GM19193 (cell line): ENCODE data around the gene OLFM1.

Experiments
- POLR2A ChIP-seq: IDR thresholded peaks from 4 replicates; pipeline ENCODE4 v1.6.1; 2011; ENCODE audit not compliant: insufficient read depth, insufficient read length; ENCODE audit errors: extremely low read depth

The OLFM1 gene

DNA sequence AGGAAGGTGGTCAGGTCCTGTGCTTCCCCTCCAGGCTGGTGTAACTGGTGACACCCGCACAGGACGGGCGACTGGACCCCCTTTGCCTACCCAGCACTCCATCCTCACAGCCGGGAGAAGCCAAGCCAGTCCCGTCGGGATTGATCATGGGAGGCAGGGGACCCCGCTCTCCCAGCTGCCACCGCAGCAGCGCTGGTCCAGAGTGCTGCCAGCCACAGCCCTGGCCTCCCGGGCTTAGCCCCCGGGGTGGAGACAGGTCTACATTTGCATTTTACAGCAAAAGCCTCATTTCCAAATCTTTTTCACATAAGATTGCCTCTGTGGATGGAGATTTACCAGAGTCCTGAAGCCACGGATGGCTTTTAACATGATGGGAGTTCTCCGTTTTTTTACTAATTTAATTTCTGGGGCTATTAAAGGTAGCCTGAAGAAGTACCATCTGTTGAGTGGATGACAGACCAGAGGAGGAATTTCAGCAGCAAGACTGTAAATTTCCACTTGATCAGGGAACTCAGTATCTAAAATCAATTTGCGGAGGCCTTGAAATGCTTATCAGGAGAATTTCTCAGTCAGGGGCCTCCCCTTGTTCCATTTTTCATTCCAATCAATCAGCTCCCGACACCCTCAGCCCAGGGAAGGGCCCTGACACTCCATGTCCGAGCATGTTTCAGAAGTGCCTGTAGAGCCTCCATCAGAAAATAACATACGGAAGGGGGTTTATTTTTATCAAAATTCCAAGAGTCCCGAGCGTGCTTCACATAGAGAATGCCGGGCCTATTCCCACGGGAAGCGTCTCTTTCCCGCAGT, 80.6 kb downstream of the OLFM1 start:
- no peak for TF ChIP-seq POLR2A

DNA sequence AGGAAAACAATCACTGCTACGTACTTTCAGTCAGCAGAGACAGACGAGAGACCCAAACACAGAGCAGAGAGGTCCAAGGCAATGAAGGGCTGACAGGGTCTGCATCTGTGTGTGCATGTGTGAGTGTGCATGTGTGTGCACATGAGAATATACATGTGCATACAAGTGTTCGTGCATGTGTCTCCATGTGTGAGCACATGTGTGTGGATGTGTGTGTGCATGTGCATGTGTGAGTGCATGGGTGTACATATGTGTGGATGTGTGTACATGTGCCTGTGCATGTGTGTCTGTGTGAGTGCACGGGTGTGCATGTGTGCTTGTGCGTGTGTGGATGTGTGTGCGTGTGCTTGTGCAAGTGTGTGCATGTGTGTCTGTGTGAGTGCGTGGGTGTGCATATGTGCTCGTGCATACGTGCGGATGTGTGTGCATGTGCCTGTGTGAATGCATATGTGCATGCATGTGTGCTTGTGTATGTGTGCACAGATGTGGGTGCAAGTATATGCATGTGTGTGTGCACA, 82.3 kb downstream of the OLFM1 start:
- no peak for TF ChIP-seq POLR2A

DNA sequence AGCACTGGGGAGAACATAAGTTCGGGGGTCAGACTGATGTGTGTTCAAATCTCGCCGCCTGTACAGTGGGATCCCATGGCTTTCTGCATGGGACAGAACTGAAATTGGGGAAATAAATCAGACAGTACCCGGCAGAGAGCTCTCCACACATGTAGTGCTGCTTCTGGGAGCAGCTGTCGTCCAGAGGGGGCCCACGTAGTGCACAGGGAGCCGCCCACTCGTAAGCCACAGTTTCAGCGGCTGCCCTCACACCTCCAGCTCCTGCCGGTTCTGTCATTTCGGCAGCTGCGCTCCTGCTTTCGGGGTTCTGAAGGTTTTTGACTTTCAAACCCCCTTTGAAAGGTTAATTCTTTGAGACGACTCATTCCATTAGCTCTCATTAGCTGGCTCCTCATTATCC, 83.1 kb downstream of the OLFM1 start:
- no peak for TF ChIP-seq POLR2A
